GM12874 (cell line): ENCODE results near the gene ADCY6.

Experiments used
- CTCF ChIP-seq: IDR thresholded peaks from 2 replicates; pipeline ENCODE4 v1.5.1; 2011; ENCODE audit warnings: low read depth, mild to moderate bottlenecking, control low read depth, low read length, moderate library complexity; ENCODE audit not compliant: insufficient read depth

The ADCY6 gene

GRCh38 chr12:48800971-48801370, 12.1 kb upstream of the ADCY6 start:
- no peak for TF ChIP-seq CTCF

GRCh38 chr12:48800457-48800856, 11.6 kb upstream of the ADCY6 start:
- TF ChIP-seq CTCF = no peak

GRCh38 chr12:48796976-48797375, 8.1 kb upstream of the ADCY6 start:
- no peak for TF ChIP-seq CTCF

GRCh38 chr12:48795550-48796455, 6.9 kb upstream of the ADCY6 start:
- peak; percentile 90 for TF ChIP-seq CTCF

- TF ChIP-seq CTCF = no peak
Observed at GRCh38 chr12:48794870-48795269, 6.0 kb upstream of the ADCY6 start.

GRCh38 chr12:48793696-48794095, 4.8 kb upstream of the ADCY6 start:
- no peak for TF ChIP-seq CTCF

- no peak for TF ChIP-seq CTCF
Observed at GRCh38 chr12:48789858-48790326, 1.0 kb upstream of the ADCY6 start.
